GM12865 (cell line): ENCODE data around the gene SCN2A.

Experiments used
- DNase-seq: peaks from one replicate; pipeline ENCODE4 v3.0.0; 2010; ENCODE audit warnings: low read depth
- H3K4me3 ChIP-seq: 2 replicates; pipeline ENCODE4 v1.5.1; 2011; ENCODE audit warnings: mild to moderate bottlenecking, low read depth, low read length, control low read depth
- CTCF ChIP-seq: IDR thresholded peaks from 2 replicates; pipeline ENCODE4 v1.5.1; 2011; ENCODE audit warnings: low read length, control low read depth, low read depth, inconsistent platforms; ENCODE audit not compliant: insufficient read depth; ENCODE audit errors: missing control alignments

Gene SCN2A

GRCh38 chr2:165420231-165420630 lies 181.0 kb downstream of the SCN2A start:
- TF ChIP-seq CTCF: no peak
- DNase-seq: no peak
- no peak overlapping the region for H3K4me3 ChIP-seq

GRCh38 chr2:165423081-165423480 lies 183.9 kb downstream of the SCN2A start:
- TF ChIP-seq CTCF: no peak
- DNase-seq: no peak
- H3K4me3 ChIP-seq: no peak overlapping the region

GRCh38 chr2:165425556-165425955 lies 186.3 kb downstream of the SCN2A start:
- no peak for TF ChIP-seq CTCF

GRCh38 chr2:165427686-165428085 lies 188.5 kb downstream of the SCN2A start:
- no peak for DNase-seq
- H3K4me3 ChIP-seq: no peak overlapping the region
- TF ChIP-seq CTCF: no peak

More at GRCh38 chr2:165425556-165425955, 186.3 kb downstream of the SCN2A start:
- DNase-seq: no peak
- H3K4me3 ChIP-seq: no peak overlapping the region

GRCh38 chr2:165428926-165429325 lies 189.7 kb downstream of the SCN2A start:
- no peak for DNase-seq
- no peak for TF ChIP-seq CTCF
- H3K4me3 ChIP-seq: no peak overlapping the region

- DNase-seq: no peak
- TF ChIP-seq CTCF: no peak
- no peak overlapping the region for H3K4me3 ChIP-seq
Observed at GRCh38 chr2:165431014-165431413, 191.8 kb downstream of the SCN2A start.

GRCh38 chr2:165432234-165432966 lies 193.2 kb downstream of the SCN2A start:
- TF ChIP-seq CTCF: no peak
- H3K4me3 ChIP-seq: no peak overlapping the region
- no peak for DNase-seq
